Measurements from ENCODE around the gene RAC3.

Gene RAC3

DNA sequence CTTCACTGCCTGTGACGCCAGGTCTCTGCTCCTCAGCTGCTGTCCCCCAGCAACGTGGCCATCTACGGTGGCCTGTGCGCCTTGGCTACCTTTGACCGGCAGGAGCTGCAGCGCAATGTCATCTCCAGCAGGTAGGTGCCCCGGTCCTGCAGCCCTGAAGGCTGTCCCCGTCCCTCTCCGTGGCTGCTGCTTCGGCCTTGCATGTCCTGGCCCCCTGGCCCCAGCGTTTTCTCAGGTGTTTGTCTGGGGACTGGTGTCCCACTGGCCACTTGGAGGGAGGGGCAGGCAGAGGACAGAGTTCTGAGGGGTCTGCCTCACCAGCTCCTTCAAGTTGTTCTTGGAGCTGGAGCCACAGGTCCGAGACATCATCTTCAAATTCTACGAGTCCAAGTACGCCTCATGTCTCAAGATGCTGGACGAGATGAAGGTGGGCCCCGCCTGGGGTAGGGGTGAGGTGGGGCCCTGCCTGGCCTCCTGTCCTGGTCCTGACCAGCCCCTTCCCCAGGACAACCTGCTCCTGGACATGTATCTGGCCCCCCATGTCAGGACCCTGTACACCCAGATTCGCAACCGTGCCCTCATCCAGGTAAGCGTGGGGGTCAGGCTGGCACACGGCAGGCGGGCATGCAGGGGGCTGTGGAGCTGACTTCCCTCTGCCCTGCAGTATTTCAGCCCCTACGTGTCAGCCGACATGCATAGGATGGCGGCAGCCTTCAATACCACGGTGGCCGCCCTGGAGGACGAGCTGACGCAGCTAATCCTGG lies 24.7 kb downstream of the RAC3 start:
- DNase-seq (ENCODE audit: low read depth) = no peak

GRCh38 chr17:82056729-82057621 lies 25.5 kb downstream of the RAC3 start:
- no peak for DNase-seq (ENCODE audit: low read depth)

GRCh38 chr17:82058230-82058854 lies 26.9 kb downstream of the RAC3 start:
- no peak for DNase-seq (ENCODE audit: low read depth)

DNA sequence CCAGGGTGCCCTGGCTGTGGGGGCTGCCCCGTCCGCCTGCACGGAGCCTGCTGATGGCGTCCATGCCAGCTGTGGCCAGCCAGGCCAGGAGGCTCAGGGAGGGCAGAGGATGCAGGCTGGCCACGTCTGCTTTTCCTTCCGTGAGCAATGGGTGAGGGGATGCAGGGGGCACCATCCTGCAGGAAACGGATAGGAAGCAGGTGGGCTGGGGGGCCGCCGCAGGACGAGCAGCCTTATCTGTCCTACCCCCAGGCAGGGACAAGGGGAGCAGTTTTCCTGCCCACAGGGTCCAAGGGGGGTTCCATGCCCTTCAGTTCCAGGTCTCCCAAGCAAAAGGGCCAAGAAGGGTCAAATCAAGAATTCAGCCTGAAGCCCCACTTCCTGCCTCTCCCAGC lies 27.4 kb downstream of the RAC3 start:
- no peak for DNase-seq (ENCODE audit: low read depth)

DNA sequence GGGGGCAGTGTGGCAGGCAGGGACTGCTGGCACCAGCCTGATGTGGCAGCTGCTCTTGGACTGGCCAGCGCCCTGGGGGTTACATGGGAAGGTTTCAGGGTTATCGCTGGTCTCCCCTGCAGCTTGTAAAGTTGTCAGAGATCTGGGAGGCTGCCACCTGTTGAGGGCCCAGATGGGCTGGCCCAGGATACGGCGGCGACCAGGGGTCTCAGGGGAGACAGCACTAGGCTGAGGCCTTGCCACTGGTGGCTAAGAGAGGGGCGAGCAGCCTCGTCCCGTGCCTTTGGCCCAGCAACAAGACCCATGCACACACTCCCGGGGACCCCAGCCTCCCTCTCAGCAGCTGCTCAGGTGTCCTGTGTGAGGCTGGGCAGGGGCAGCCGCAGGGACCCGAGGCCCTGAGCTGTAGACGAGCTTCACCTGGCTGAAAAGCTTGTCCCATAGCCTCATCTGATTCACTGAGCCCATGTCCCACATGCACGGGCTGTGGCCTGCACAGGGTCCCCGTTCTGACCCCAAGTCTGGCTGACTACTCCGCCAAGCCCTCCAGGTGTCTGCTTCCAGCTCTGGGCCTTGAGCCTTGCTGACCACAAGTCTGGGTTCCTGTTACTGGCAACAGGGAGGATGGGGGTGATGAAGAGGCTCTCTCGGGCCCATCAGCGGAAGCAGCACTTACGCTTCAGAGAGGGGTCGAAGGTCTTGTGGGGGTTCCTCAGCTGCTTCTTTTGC lies 28.0 kb downstream of the RAC3 start:
- DNase-seq (ENCODE audit: low read depth) = no peak

- DNase-seq (ENCODE audit: low read depth) = no peak
Measured at GRCh38 chr17:82060001-82060380, 28.5 kb downstream of the RAC3 start.

DNA sequence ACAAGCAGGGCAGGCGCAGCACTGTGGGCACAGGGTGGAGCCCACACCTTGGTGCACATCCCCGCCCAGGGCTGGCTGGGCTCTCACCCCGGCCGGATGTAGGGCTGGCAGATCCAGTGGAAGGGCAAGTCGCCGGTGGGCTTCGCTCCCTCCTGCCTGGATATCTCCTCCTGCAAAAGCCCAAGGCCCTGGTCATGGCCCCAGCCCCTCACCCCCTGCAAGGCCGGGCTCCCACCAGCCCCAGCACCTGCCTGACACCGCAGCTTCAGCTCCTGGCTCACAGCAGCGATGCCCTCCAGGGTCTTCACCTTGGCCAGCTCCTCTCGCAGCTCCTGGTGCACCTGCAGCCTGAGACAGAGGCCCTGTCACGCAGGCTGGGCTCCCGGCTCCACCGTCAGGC lies 29.1 kb downstream of the RAC3 start:
- DNase-seq (ENCODE audit: low read depth) = no peak

DNA sequence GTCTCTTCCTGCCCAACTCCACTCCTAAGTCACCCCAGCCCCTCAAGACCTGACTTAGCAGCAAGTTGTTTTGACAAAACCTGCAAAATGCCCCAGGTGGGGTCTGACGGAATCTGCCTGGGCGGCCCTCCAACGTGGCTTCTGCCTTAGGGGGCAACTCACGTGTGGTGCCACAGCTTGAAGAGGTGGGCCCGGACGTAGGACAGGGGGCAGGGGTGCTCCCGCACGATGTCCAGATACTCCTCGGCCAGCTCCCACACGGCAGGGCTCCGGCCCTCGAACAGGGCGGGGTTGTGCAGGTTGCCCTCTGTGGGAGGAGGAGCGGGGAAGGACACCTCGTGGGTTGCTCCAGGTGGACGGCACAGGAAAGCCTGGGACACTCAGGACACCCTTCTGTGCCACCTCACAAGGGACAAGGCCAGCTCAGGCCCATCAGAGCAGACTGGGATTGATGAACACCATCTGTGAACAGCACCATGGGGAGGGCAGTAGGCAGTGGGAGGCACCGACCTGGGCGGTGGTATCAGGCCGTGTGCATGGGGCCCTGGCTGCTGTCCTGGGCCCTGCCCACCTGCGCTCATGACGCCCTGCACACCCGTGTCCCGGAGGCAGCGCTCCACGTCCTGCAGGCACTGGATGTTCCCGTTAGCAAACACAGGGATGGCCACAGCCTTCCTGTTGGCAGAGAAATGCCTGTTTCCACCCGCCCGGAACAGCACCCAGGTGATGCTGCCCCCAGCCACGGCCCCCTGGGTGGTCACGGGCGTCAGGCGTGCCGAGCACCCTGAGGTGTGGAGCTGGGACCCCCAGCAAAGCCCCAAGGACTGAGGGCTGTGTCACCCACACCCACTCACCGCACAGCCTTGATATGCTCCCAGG lies 29.8 kb downstream of the RAC3 start:
- no peak for DNase-seq (ENCODE audit: low read depth)

DNA sequence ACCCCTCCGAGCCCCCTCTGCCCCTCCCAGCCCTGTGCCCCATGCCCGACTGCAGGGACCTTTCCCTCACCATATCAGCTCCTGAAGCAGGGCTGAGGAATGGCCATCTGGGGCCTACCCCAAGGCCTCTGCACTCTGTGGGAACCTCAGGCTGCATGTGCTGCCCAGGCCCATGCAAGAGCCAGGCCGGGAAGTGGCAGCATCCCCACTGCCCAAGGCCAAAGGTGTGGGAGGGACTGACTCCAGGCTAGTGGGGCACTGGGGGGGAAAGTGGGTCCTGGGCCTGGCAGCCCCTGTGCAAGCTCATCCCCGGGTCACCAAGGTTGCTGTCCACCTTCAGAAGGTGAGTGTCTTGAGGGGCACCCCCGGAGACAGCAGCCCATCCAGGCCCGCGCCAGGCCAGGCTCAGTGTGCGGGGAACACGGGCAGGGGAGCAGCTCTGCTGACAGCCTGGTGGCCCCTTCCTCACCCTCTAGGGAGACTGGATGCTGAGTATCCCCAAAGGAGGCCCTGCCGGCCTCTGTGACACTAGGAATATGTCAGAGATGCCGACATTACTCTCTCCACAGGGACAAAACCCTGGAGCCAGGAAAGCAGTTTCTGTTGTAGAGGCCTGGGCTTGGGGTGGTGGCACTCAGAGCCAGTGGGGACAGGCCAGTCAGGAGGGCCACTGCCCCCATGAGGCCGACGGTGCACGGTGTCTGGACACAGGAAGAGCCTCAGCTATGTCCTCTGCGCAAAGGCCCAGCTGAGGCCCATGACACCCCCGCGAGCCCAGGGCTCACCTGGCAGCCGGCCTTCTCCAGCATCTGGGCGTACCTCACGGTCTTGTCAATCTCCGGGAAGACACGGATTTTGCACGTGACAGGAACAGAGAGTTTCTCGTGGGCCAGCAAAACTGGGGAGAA lies 30.9 kb downstream of the RAC3 start:
- DNase-seq (ENCODE audit: low read depth) = no peak

- DNase-seq (ENCODE audit: low read depth) = no peak
Measured at GRCh38 chr17:82062984-82063368, 31.5 kb downstream of the RAC3 start.

DNA sequence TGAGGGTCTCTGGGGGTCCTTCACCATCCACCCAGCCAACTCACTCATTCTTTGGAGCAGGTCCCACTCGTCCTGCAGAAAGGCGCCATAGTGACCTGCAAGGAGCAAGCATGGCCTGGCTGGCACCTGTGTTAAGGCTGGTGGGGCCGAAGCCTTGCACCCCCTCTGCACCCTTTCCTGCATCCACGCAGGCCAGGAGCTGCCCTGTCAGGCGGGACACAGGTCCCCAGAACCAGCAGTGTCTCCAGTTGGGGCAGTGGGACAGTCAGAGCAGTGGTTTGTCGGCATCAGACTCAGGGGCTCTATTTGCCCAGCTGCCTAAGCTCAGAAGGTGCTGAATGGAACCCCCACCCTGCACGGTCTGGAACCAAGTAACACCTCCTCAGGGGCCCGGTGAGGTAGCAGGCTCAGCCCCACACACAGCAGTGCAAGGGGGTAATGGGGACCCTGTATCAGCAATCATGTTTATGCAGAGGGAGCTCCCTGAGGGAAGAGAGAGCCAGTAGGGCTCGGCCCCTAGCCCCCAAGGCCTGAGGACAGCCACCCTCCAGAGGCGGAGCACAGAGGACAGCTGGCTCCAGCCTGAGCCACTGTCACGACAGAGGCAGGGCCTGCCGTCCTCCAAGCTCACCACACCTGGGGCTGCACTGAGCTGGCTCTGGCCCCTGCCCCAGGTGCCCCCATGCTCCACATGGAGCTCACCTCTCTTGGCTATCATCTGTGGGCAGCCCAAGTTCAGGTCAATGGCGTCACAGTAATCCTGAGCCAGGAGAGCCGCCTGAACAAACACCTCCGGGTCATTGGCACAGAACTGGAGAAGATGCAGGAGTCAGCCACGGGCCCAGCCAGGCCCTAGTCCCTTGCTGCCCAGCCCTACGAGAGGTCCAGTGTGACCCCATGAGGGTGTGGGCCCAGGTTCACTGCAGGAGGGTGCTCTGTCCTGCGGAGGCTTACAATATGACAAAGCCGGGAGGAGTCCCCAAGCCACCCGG lies 32.2 kb downstream of the RAC3 start:
- DNase-seq (ENCODE audit: low read depth) = no peak

DNA sequence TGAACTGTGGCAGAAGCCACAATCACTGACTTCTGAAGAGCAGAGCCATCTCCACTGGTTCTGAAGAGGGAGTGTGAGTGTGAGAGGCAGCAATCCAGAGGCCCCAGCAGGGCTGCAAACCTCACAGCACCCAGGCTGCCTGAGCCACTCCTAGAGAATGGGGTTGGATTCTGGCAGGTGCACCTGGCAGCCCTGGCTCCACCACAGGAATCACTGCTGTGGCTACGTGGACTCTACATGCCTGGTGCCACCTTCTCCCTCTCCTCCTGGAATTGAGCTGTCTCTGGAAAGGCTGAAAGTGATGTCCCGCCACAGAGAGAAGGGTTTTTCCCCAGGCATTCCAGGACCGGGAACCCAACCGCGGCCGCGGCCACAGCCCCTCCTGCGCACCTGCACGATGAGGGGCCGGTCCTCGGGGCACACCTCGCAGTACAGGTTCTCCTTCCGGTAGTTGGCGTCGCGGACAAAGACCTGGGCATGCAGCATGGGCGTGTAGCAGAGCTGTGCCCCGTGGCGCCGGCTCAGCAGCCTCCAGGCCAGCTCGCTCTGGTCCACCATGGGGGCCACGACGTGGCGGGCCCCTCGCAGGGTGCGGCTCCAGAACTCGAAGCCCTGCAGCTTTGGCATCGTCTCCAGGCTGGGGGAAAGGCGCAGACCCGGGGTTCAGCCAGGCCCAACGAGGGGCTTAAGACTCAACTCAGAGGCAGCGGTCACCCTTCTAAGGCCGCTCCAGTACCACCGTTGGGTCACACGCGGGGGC lies 33.1 kb downstream of the RAC3 start:
- DNase-seq (ENCODE audit: low read depth) = no peak

DNA sequence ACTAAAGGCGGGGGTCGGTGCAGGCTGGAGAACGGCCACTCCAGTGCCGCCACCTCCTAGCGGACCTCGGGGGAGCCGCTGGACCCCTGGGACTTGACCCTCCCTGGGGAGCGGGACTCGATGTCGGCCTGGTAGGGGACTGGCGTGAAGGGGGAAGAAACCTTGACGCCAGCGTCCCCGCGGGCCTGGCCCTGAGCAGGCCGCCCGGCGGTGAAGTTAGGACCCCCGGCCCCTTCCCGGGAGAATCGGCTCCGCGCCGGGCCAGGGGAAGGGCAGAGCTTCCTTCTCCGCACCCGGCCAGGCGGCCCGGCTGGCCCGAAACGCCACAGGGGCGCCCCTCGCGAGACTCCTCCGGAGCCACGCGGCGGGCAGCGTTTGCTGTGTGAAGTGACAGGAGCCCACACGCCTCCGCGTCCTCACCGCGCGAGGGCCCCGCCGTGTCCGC lies 33.7 kb downstream of the RAC3 start:
- DNase-seq (ENCODE audit: low read depth) = no peak

DNA sequence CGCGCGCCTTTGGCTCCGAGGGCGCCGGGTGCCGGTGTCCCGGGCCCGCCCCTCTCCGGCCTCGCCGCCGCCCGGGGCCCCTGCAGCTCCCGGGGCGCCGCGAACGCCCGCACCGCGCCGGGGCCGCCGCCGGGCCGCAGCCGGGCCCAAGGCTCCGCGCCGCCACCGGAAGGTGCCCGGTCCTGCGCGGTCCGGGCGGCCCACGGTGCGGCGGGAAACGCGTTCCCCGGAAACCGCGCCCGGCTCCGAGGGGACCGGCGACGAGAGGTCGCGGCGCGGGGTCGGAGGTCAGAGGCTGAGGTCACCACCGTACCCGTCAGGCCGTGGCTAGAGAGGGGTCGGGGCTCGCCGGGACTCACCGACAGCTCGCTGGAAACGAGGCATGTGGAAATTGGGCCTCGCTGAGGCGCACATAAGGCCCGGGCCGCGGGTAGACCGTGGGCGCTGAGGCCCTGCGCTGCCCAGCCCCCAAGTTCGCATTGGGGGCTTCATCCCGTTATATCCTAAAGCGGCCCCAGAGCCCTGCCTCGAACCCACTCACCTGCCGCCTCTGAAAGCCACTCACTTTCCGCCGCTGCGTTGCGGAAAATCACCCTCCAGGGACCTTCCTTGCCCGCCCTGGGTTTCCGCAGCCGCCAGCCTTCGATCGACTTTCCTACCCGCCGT lies 34.3 kb downstream of the RAC3 start, which contains the start of gene DUS1L:
TSS of gene DUS1L (minus strand) at position 167 of the 666 bp plus-strand sequence. CDS start 745 bp downstream, outside the sequence.
- DNase-seq (ENCODE audit: low read depth) = peak; percentile 25

DNA sequence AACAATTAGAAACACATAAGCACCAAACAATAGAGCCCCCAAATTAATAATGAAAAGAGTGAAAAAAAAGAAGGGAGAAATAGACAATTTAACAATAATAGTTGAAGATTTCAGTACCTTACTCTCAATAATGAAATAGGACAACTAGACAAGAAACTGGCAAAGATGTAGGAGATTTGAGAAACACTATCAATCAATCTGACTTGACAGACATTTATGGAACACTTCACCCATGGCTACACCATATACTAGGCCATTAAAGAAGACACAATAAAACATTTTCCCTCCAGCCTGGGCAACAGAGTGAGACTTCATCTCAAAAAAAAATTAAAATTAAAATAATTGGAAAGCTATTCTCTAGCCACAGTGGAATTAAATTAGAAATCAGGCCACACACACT lies 39.1 kb downstream of the RAC3 start:
- DNase-seq (ENCODE audit: low read depth) = no peak

- no peak for DNase-seq (ENCODE audit: low read depth)
Measured at GRCh38 chr17:82072827-82073226, 41.3 kb downstream of the RAC3 start.

- DNase-seq (ENCODE audit: low read depth) = no peak
Measured at GRCh38 chr17:82073446-82073845, 42.0 kb downstream of the RAC3 start.
